HG02678 (cell line): ENCODE results near the gene TBXAS1.
A peak's percentile ranks its signal among the peaks of the same experiment; 100 is the strongest.

Experiments
- ATAC-seq: cut with Tn5 transposase; IDR thresholded peaks from one replicate; pipeline ENCODE4 v1.9.1; 2021; ENCODE audit warnings: mild to moderate bottlenecking, moderate library complexity; ENCODE audit not compliant: unreplicated experiment

TBXAS1 gene

DNA sequence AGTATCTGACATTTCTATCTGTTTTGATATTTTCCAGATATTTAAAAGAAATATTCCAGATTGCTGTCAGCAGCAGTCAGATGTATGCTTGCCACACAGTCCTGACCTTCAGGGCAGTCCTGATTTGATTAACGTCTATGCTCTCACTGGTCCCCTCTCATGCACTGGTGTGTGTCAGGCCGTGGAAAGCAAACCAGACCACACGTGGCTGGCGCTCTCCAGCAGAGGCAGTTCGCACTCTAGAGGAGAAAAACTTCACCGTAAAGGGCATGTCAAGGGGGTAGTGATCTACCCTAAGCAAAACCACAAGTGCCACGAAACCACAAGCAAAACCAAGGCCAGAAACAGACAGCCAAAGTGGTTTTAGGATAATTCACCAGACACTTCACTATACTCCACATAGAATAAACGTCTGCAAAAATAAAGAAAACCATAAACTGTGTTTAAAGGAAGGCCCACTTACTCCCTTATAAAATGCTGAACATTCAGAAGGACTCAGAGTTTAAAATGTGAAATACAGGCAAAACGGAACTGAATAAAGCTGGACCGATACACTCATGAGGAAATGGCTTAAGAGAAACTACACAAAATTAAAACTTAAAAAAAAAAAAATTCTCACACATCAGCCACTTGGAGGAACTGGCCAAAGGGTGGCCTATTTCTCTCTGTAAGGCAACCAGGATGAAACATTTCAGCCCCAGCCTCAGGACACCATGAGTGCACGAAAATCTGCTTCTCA lies 207.3 kb downstream of the TBXAS1 start:
- peak; percentile 68 for ATAC-seq

DNA sequence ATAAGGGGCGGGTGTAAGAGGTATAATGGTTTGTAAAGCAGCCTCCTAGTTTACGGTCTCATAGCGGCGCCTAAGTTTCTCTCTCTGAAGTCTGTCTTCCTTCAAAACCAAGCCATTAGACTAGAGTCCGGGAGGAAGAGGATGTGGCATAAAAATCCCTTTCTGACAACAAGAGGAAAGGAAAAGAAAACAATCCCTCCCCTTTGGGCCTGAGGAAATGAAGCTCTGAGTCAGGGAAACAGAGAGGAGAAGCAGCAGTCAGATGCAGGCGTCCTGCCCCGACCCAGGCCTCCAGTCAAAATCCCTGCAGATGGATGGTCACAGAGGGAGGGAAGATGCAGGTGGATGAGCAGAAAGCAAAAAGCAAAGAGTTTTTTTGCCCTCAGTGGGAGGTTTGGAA lies 210.0 kb downstream of the TBXAS1 start:
- ATAC-seq = no peak

DNA sequence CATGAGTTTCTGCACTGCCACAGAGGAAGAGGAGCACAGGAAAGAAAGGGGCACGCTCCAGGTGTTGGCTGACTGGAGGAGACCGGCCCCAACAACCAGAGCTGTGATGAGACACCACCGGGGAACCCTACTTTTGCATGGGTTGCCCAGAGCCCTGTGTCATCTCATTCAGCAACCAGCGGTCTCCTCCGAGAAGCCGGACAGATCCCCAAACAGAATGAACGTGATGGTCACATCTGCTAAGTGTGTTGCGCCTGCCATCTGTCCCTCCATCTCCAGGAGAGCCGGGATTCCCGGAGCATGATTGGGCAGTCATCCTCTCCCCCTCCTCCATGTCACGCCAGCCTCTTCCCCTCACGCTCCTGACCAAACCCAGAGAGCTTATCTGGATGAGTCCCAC lies 210.8 kb downstream of the TBXAS1 start:
- no peak for ATAC-seq

DNA sequence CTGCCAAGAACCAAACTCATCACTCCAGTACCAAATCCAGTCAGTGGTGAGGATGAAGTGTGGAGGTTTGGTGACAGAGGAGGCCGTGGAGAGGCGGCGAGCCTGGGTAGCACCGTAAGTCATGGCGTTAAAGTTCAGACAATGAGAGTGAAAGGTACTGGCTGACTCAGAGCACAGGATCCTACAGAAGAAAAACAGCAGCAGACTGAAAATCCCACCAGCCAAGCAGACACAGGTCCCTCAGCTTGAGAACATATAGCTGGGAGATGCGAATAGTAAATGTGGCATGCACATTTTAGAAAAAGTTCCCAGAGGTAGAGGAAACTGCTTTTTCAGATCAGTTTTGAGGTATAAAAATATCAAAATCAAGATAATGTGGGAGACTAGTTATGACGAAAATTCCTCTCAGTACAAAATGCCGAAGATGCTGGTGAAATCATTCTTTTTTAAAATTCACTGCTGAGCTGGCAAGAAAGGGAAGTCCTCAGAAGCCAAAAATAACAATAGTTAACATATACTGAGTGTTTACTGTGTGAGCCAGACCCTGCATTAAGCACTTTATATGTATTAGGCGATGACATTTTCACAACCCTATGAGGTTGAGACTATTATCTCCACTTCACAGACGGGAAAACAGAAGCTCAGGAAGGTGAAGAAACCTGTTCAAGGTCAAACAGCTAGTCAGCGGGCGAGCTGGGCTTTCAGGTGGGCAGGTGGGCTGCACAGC lies 212.8 kb downstream of the TBXAS1 start:
- no peak for ATAC-seq

DNA sequence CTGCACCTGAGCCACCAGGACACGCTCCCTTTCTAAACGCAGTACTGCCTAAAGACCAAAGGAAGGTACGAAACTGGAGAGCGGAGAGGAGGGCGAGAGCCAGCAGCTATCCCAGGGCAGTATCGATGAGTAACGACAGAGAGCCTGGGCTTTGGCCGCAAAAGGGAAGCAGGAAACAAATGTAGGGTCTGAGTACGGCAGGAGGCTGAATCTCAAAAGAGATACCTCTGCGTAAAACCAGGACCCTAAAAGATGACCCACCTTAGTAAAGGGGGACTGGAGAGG lies 213.3 kb downstream of the TBXAS1 start:
- ATAC-seq = no peak

DNA sequence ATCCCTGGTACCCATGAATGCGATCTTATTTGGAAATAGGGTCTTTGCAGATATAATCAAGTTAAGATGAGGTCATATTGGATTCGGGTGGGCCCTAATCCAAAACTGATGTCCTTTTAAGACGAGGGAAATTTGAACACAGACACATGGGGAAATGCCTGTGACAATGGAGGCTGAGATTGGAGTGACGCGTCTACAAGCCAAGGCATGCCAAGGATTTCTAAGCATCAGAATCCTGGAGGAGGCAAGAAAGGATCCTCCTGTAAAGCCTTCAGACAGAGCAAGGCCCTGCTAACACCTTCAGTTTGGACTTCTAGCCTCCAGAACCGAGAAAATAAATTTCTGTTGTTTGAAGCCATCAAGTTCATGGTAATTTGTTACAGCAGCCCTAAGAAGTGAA lies 215.2 kb downstream of the TBXAS1 start:
- no peak for ATAC-seq

DNA sequence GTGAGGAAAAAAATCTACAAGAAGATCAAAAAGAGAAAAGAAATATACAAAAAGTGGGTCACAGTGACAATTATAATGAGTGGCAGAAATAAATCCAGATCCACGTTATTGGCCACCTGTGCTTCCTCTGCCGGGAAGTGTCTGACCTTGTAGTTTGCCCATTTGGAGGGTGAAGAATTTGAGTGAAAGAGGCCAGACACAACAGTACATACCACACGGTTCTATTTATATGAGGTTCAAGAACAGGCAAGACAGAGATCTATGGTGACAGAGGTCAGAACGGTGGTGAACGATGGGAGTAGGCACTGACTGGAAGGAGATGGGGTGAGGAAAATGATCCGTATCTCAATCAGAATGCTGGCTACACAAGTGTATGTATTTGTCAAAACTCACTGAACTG lies 216.6 kb downstream of the TBXAS1 start:
- no peak for ATAC-seq

DNA sequence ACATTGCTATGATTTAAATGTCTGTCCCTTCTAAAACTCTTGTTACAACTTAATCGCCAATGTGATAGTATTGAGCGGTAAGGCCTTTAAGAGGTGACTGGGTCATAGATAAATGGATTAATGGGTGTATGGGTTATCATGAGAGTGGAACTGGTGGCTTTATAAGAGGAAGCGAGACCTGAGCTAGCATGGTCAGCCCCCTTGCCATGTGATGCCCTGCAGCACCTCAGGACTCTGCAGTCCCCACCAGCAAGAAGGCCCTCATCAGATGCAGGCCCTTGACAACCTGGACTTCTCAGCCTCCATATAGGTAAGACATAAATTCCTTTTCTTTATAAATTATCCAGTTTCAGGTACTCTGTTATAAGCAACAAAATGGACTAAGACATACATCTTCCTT lies 218.1 kb downstream of the TBXAS1 start:
- ATAC-seq = no peak

DNA sequence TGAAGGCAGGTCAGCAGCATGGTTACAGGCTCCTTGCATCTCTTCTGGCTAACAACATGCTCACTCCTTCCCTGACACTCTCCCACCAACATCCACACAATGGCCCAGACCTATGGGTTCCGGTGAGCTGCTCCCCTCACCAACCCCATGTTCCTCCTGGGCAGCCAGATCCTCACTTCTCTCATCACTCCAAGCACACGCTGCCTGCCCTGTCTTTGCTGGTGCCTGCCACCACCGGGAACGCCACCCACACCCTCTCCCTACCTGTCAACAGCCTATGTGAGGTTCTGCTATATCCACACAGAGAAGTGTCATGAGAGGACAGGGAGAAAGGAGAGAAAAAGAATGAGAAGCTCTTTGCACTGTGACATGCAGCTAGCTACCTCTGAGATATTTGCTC lies 219.1 kb downstream of the TBXAS1 start:
- ATAC-seq = no peak

DNA sequence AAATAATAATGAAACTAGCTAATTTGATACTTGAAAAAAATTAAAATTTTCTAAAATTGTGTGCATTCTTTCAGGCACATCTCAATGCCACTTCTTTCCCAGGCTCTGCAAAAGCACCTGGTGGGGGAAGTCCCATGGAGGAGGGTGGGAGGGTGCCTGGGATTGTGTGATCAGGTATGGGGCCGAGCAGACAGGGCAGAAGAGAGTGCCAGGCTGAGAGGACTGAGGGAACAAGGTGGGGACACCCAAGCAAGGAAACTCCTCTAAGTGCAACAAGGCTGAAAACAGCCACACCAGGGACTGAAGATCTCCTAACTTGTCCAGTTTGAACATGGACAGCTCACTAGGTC lies 219.9 kb downstream of the TBXAS1 start:
- ATAC-seq = no peak

DNA sequence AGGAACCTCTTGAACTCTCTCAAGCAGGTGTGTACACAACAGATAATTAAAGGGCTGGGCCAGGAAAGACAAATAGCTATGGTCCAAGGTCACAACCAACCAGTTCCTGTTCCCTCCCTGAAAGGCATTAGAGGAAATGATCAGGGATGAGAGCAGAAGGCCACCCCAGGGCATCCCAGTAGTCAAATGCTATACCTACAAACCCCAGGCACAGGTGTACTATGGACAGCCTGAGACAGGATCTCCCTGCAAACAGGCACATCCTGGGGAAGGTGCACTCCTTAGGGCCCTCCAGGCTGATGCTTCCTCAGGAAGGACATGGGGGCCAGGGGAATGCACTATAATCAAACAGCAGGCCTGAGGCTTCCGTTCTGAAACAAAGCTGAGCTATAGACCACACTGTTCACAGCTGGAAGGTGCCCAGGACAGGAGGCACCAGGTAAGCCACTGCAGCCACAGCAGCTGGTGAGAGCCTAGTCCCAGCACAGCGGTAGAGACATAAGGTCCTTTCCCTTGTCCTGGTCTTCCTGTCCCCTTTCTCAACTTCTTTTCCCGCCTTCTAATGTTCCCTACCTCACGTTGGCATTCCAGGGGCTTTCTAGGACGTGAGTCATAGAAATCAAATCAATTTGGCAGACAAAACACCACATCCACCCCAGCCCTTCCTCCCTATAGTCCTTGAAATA lies 220.4 kb downstream of the TBXAS1 start:
- ATAC-seq = no peak

DNA sequence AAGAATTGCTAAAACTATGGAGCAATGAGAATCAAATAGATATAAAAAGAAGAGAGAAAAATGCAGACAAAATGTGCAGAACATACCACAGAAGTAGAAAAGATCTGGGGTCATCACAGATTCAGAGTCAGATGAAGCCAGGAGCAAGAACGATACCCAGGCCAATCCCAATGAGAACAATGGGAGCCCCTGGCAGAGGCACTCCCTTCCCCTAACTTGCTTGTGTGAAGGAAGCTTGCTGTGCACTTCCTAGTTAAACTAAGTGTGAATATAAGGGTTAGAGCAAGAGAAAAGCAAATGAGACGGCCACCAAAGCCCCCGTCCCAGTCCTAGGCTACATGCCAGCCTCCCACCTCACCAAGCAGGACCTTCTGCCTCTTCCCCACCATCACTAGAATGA lies 221.0 kb downstream of the TBXAS1 start:
- no peak for ATAC-seq

DNA sequence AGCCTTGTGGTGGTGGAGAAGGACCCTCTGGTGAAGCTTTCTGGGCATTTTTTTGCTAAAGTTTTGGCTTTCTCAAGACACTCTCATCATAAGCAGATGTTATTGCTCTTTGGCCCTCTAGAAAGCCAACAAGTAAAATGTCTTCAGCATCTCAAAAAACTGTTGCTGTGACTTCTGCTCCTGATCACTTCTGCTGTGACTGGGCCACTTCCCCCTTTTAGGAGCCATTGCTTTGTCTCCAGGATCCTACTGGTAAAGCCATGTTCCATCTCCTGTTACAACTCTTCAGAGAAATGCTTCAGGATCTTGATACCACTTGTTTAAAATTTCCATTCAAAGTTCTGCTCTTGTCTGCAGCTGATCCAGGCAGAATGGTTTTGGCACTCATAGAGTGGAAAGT lies 222.8 kb downstream of the TBXAS1 start:
- no peak for ATAC-seq

DNA sequence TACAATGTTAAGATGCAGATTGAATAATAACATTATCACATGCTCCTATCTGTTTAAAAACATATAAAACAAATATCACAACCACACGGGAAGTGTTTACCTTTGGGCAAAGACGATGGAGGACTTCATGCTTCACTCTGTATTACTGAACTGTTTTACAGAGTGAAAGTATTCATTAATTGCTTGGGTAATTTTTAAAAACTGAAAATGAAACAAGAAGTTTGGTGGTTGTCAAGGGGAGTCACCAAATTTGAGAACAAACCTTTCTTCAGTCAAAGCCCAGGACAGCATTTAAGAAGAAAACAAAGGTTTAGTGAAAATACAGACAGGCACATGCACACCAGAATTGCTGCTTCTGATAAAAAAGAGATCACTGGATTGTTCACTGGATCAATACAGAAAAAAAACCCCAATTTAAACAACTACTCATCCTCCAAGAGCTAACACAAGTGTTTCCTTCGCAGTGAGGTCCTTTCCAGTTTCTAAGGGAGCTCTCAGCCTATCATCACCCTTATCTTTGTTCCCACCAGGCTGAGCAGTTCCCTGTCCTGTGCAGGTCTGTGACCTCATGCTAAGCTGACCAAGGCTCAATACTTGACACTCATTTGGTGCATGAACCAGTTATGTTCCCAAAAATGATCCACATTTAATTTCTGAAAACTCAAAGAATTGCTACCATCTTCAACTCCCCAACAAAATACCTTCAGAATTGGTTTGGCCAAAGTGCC lies 224.9 kb downstream of the TBXAS1 start:
- ATAC-seq = peak; percentile 96

DNA sequence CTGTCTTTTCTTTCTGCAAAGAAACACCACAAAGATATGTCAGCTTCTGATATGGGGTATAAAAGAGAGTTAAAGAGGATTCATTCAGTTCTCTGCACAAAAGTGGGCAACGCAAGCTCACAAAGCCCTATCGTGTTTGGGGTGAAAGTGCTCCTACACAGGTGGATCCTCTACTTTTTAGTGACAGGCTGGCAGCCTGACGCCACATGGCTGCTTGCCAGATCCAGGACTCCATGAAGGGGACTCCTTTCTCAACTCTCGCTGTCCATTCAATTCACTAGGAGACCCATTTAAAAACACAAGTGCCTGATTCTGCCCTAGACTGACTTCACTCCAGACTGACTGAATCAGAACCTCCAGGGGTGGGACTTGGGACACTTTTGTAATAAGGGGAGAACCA lies 225.7 kb downstream of the TBXAS1 start:
- ATAC-seq = no peak

DNA sequence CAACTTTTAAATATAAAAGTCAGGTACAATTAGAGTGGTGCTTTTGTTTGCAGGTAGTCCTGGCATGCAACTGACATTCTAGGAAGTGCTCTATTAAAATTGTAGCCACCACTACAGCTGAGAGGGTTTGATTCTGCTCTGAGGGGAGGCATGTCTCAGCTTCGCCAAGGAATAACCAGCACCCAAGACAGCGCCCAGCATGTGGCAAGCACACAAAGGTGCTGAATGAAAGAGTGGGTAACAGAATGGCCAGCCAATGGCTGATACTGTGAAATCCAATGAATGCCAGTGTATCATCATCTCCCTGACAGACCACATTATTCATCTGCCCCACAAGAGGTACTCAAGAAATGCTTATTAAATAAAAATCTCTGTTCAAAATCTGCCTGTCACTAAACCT lies 226.8 kb downstream of the TBXAS1 start:
- ATAC-seq = no peak

DNA sequence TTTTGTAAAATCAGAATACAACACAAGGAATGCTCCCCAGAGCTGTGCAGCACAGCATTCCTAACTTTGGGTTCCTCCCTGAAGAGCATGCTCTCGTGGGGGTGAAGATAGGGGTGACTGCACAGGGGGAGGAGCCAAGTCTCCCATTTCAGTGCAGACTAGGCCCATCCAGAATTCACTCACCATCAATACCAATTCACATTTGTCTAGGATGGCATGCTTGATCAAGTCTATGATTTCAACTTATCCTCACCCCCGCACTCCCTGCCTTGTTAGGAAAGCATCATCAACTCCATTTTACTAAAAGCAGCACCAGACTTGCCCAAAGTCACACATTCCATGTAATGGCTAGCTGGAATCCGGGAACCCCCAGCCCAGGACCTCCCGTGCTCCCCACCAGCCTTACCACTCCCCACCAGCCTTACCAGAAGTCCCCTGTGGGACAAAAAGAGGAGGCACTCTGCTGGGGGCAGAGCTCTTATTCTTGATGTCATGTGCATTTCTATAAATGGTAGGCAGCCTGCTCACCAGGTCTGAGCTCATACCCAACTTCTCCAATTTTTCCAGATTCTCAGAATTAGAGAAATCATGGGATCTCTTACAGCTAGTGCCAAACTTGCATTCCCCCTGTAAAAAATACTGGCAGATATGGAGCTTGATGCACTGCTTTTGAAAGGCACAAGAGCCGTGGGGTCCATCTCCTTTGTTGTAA lies 227.5 kb downstream of the TBXAS1 start:
- no peak for ATAC-seq

DNA sequence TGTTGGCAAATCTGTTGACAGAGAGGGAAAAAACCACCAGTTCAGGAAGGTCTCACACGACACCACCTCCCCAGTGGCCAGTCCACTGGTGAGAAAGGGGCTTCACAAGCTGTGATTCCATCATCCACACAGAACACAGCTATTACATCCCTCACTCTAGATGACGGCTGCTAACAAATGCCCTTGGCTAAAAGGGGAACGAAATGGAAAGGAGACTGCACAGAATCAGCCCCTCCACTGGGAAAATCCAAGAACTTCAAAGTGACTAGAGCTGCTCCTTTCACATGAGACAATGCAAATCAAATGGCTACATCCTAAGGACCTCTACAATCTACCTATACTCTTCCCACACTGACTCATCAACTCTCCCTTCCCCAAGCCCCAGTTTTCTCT lies 228.1 kb downstream of the TBXAS1 start:
- no peak for ATAC-seq

DNA sequence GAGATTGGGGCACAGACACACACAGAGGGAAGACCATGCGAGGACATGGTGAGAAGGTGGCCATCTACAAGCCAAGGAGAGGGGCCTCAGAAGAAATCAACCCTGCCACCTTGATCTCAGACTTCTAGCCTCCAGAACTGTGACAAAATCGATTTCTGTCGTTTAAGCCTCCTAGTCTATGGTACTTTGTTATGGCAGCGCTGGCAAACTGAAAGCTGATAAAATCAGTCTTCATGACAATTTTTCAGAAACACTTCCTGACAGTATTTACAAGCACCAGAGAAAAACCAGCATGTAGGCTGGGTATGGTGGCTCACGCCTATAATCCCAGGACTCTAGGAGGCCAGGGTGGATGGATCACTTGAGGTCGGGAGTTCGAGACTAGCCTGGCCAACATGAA lies 229.5 kb downstream of the TBXAS1 start:
- no peak for ATAC-seq

DNA sequence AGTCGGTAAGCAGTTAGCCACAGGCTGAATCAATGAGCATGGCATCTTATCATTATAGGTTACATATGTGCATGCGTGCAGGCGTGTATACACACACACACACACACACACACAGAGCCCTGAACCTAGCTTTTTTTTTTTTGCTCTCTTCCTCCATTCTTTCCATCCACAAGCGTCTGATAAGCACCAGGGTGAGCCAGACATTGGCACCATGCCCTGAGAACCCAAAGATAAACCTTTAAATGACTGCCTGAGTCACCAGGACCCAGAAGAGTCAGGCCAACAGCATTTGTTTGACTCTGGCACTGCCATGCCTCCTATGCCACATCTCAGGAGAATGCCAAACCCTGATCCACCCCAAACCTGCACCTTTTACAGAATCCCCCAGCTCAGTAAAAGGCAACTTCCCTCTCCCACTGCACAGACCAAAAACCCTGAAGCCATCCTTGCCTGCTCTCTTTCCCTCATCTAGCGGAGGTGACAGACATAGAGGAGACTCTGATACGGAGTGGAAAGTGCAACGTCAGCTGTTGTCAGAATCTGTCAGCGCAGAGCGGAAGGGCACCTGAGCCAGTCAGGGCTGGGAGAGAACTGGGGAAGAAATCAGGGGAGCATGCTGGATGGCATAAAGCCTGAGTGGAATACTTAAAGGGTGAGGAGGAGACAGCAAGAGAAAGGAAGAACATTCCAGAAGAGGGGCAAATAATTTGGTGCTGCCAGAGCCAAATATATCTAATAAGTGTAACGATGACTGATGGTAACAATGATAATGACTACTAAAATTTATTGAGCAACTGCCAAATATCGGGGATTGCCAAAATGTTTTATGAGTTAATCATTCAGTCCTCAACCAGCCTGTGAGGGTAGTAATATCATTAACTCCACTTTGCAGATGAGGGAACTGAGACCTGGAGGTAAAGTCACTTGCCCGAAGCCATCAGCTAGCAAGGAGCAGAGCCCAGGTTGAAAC lies 230.5 kb downstream of the TBXAS1 start:
- ATAC-seq = no peak
